Peyer's patch (tissue), 4 donors: Measurements from ENCODE around the gene TMEM123. TPM values are rescaled to one million over a fixed set of nuclear protein-coding genes. Genes with fewer than 3 reads are reported as not detected.

ENCODE experiments used
- DNase-seq, 3 donors: peaks; one replicate each; pipeline ENCODE4 v3.0.0-alpha.2; 2017 to 2019
- H3K27ac ChIP-seq, 4 donors: fragments of 200-600 bp; sonication (generic); one replicate each; pipeline ENCODE4 v1.5.1; 2016 to 2019
- H3K27me3 ChIP-seq, 2 donors: fragments of 200-600 bp; sonication (generic); one replicate each; pipeline ENCODE4 v1.5.1; 2019
- H3K36me3 ChIP-seq, 3 donors: fragments of 200-600 bp; sonication (generic); one replicate each; pipeline ENCODE4 v1.5.1; 2016 to 2019
- H3K4me1 ChIP-seq, 4 donors: fragments of 200-600 bp; sonication (generic); one replicate each; pipeline ENCODE4 v1.5.1; 2016 to 2019
- H3K4me3 ChIP-seq, 4 donors: fragments of 200-600 bp; sonication (generic); 1 replicate in 3 of 4; 2 replicates in 1 of 4; pipeline ENCODE4 v1.5.1; 2016 to 2019; ENCODE audit warnings: mild to moderate bottlenecking in 1 of 4
- H3K9me3 ChIP-seq, 4 donors: fragments of 200-600 bp; sonication (generic); one replicate each; pipeline ENCODE4 v1.5.1; 2016 to 2019; ENCODE audit warnings: mild to moderate bottlenecking in 1 of 4
- POLR2A ChIP-seq, 2 donors: fragments of 450-650 bp; IDR thresholded peaks; one replicate each; pipeline ENCODE4 v1.5.1; 2017; ENCODE audit warnings: antibody characterized with exemption in 2 of 2, mild to moderate bottlenecking in 2 of 2, moderate library complexity in 2 of 2
- total RNA-seq, 4 donors: library from RNA; depleted of rRNA; stranded (reverse); fragments of >200 nt; gene quantifications; one replicate each; pipeline ENCODE4 v1.1.0, GENCODE V29; 2016
- TF ChIP-seq, protein P1 (sequence below), 6 experiments: fragments of 450-650 bp in 4 of 6; fragments of 200-600 bp in 2 of 6; sonication (generic) in 1 of 6; IDR thresholded peaks; one replicate each; pipeline ENCODE4 v1.5.1; 2017 to 2019; ENCODE audit warnings: antibody characterized with exemption in 6 of 6, mild to moderate bottlenecking in 3 of 6, moderate library complexity in 1 of 6

TMEM123 gene
- total RNA-seq, 4 donors from 2014 or later = 36.1 to 78.4 (median 54.5) TPM

DNA sequence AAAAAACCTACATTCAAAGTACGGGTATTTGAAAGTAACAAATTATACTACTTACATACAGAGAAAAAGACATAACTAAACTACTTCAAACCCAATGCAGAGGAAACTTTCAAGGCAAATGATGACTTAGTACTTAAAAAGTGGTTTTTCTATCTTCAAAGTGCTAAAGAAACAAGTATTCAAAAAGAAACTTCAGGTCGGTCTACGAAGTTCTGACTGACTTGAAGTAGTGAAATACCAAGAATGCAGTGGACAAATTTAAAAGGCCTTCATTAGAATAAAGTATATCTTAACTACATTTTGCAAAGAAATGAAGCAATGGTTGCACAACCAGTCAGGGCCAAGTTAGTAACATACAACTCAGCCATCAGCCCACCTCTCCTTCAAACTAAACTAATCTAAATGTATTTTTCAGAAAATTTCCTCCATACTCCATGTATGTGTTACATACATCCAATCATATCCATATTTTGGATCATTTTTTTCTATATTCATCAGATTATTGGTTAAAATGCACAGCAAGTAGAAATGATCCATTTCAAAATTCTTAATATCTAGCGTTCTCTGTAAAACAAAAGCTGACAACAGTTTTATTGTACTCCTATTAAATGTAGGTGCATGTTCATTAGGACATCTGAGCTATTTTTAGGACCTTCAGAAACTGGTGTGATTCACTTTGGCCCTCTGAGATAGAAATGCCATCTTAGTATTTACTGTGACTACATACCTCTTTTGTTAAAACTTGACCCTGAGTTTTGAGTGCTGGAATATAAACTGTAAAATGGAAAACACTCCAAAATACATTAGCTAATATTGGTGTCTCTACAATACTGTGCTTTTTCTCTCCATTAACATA is 55.6 kb downstream of the TMEM123 start:
- Histone ChIP-seq H3K36me3 (peaks cover 0 to 76% (median 0%) of the 10 kb centered on the region in 3 donors), H3K27ac (no peak overlapping the region)
- TF ChIP-seq POLR2A (IDR thresholded peaks at IDR 0.05) = no peak
- TF ChIP-seq, protein P1, sequence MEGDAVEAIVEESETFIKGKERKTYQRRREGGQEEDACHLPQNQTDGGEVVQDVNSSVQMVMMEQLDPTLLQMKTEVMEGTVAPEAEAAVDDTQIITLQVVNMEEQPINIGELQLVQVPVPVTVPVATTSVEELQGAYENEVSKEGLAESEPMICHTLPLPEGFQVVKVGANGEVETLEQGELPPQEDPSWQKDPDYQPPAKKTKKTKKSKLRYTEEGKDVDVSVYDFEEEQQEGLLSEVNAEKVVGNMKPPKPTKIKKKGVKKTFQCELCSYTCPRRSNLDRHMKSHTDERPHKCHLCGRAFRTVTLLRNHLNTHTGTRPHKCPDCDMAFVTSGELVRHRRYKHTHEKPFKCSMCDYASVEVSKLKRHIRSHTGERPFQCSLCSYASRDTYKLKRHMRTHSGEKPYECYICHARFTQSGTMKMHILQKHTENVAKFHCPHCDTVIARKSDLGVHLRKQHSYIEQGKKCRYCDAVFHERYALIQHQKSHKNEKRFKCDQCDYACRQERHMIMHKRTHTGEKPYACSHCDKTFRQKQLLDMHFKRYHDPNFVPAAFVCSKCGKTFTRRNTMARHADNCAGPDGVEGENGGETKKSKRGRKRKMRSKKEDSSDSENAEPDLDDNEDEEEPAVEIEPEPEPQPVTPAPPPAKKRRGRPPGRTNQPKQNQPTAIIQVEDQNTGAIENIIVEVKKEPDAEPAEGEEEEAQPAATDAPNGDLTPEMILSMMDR (IDR thresholded peaks at IDR 0.05) = no peak

DNA sequence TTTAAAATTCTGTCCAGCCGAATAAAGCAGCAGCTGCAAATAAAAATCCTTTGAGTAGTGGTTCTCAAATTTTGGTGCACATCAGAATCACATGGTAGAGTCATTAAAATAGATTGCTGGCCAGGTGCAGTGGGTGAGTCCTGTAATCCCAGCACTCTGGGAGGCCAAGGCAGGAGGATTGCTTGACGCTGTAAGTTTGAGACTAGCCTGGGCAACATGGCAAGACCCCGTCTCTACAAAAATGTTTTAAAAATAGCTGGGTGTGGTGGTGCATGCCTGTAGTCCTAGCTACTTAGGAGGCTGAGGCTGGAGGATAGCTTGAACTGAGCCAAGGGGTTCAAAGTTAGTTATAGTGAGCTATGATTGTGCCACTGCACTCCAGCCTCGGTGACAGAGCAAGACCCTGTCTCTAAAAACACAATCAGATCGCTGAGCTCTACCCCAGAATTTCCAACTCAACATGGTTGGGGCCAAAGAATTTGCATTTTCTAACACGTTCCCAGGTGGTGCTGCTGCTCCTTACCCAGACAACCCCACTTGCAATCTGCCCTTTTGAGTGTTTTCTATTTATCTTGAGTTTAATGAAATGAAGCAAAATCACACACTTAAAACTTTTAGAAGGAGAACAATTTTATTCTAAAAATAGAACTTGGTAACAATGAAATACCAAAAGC is 56.7 kb downstream of the TMEM123 start:
- Histone ChIP-seq H3K9me3 (no peaks in the 10 kb centered on the region), H3K27me3 (no peaks in the 10 kb centered on the region), H3K4me1 (no peaks in the 10 kb centered on the region), H3K27ac (no peak overlapping the region), H3K4me3 (no peak overlapping the region), H3K36me3 (peaks cover 0 to 76% (median 0%) of the 10 kb centered on the region in 3 donors)
- TF ChIP-seq, protein P1 (IDR thresholded peaks at IDR 0.05) = no peak
- no peak for TF ChIP-seq POLR2A (IDR thresholded peaks at IDR 0.05)
- no peak for DNase-seq

More for the DNA sequence above, 55.6 kb downstream of the TMEM123 start:
- no peaks in the 10 kb centered on the region for H3K4me1 ChIP-seq
- no peak for DNase-seq
- H3K27me3 ChIP-seq = no peaks in the 10 kb centered on the region
- no peak overlapping the region for H3K4me3 ChIP-seq
- no peaks in the 10 kb centered on the region for H3K9me3 ChIP-seq

DNA sequence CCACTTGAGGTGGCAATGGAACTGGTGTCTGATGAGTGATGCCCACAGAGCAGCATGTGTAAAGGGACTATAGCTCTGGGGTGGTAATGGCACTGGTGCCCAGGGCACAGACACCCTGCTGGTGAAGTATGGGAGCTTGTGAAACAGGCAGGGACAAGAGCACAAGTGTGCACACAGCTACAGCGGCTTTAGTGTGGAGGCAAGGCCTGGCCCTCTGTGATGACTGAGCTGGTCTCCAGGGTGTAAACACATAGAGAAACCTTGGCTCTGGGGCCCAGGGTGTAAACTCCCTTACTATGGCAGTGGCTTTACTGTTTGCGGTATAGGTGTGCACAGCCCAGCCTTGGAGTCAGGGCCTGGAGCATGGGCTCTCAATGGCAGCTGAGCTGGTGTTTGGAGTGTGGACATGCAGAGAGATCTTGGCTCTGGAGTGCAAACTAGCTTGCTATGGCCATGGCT is 59.3 kb downstream of the TMEM123 start:
- DNase-seq = no peak
- TF ChIP-seq, protein P1 (IDR thresholded peaks at IDR 0.05) = no peak
- TF ChIP-seq POLR2A (IDR thresholded peaks at IDR 0.05) = no peak
- H3K4me3 ChIP-seq = no peak overlapping the region
- no peaks in the 10 kb centered on the region for H3K9me3 ChIP-seq
- no peaks in the 10 kb centered on the region for H3K27me3 ChIP-seq
- peaks cover 0 to 60% (median 0%) of the 10 kb centered on the region in 3 donors for H3K36me3 ChIP-seq
- H3K27ac ChIP-seq = no peak overlapping the region
- no peaks in the 10 kb centered on the region for H3K4me1 ChIP-seq

DNA sequence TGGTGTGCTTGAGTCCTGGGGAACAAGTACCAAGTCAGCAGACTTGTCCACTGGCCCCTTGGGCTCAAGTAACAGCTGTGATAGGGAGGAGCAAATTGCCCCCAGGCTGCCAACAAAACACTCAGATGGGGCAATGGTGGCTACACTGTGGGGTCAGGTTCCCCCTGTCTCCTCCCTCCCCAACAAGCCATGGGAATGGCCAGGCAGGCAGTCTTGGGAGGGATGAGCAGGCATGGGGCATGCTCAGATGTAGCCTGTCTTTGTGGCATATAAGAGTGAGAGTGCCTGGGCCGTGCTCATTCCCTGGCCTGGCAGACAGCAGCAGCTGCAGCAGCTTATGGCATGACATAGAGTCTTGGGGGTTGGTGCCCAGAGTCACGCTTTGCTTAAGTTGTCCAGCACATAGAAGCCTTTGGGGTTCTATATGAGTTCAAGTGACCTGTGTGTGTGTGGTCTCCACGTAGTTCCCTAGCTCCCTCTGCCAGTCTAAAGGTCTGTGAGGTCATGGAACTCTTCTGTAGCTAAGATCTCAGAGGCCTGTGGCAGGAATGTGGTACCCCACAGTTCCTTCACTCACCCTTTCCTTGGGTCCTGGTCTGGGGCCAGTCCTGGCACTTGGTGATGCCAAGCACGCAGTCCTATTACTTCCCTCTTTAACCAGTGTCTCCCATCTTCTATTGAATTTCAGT is 60.9 kb downstream of the TMEM123 start:
- no peak overlapping the region for H3K27ac ChIP-seq
- H3K9me3 ChIP-seq = no peaks in the 10 kb centered on the region
- H3K4me3 ChIP-seq = no peak overlapping the region
- no peaks in the 10 kb centered on the region for H3K4me1 ChIP-seq
- no peak for DNase-seq
- H3K36me3 ChIP-seq = peaks cover 0 to 67% (median 0%) of the 10 kb centered on the region in 3 donors
- TF ChIP-seq, protein P1 (IDR thresholded peaks at IDR 0.05) = no peak
- H3K27me3 ChIP-seq = no peaks in the 10 kb centered on the region

DNA sequence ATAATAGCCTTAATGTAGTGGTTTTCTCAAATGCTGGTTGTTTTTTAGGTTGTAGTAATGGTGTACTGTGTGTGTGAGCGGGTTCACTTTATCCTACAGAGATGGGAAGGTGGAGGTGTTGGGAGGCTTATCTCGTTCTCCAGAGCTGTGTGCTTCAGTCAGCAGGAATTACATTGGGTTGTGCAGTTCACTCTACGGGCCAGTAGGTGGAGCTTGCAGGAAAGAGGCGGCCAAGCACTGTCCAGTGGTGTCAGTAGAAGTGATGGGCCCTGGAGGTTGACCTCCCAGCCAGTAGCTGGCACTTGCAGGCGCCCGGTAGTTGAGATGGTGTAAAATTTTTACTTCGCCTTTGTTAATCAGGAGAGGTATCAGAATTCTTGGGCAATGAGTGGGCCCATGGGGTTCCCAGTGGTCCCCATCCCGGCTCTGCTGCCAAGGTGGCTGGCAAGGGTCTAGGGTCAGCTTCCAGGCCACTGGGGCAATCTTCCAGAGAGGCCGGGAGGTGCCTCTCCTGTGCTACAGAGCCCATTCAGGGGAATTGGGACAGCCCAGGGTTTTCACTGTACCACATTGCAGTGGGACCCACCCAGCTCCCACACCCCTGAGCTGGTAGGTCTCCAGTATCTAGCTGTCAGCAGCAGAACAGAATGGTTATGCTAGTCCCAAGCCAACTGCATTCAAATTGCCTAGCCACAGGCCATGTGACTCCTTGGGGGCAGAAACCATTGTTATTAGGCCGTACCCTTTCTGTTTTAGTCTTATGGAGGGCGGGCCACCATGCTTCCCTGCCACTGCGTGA is 61.7 kb downstream of the TMEM123 start:
- peaks cover 0 to 67% (median 0%) of the 10 kb centered on the region in 3 donors for H3K36me3 ChIP-seq
- no peak overlapping the region for H3K4me3 ChIP-seq
- no peak overlapping the region for H3K27ac ChIP-seq

More for the DNA sequence above, 61.7 kb downstream of the TMEM123 start:
- no peaks in the 10 kb centered on the region for H3K9me3 ChIP-seq
- no peaks in the 10 kb centered on the region for H3K27me3 ChIP-seq
- no peak for TF ChIP-seq POLR2A (IDR thresholded peaks at IDR 0.05)
- TF ChIP-seq, protein P1 (IDR thresholded peaks at IDR 0.05) = peak; percentile 65 to 91 (median 86)
- peak; percentile 61 to 87 (median 63) for DNase-seq
- no peaks in the 10 kb centered on the region for H3K4me1 ChIP-seq
